Liver (tissue), 9 donors: ENCODE data around the gene ITGA2. TPM values are rescaled to one million over a fixed set of nuclear protein-coding genes. Genes with fewer than 3 reads are reported as not detected.

Source experiments
- DNase-seq: peaks from one replicate; pipeline ENCODE4 v3.0.0-alpha.2; 2017; ENCODE audit warnings: low spot score
- H3K27ac ChIP-seq, 2 donors: one replicate each; pipeline ENCODE4 v1.7.0; 2013; ENCODE audit warnings: inconsistent platforms in 2 of 2, low read length in 2 of 2, control low read depth in 1 of 2, low read depth in 1 of 2, mild to moderate bottlenecking in 1 of 2
- H3K27me3 ChIP-seq, 4 donors: one replicate each; pipeline versions ENCODE4 v1.6.1 to v1.7.0; 2013; ENCODE audit warnings: low read length in 3 of 4, inconsistent platforms in 1 of 4, mild to moderate bottlenecking in 1 of 4, moderate library complexity in 1 of 4; ENCODE audit not compliant: control insufficient read depth in 4 of 4, insufficient read depth in 4 of 4
- H3K36me3 ChIP-seq, 4 donors: one replicate each; pipeline versions ENCODE4 v1.6.1 to v1.7.0; 2013; ENCODE audit warnings: low read length in 3 of 4, mild to moderate bottlenecking in 3 of 4, low read depth in 1 of 4, moderate library complexity in 1 of 4; ENCODE audit not compliant: control insufficient read depth in 4 of 4, insufficient read depth in 3 of 4
- H3K4me1 ChIP-seq, 4 donors: one replicate each; pipeline versions ENCODE4 v1.6.1 to v1.7.0; 2013; ENCODE audit warnings: low read length in 3 of 4, mild to moderate bottlenecking in 3 of 4, moderate library complexity in 1 of 4; ENCODE audit not compliant: control insufficient read depth in 4 of 4, insufficient read depth in 4 of 4
- H3K4me3 ChIP-seq, 3 donors: one replicate each; pipeline versions ENCODE4 v1.6.1 to v1.7.0; 2013; ENCODE audit warnings: low read length in 3 of 3, control low read depth in 1 of 3, low read depth in 1 of 3, mild to moderate bottlenecking in 1 of 3
- H3K9ac ChIP-seq, 2 donors: one replicate each; pipeline ENCODE4 v1.7.0; 2013; ENCODE audit warnings: low read length in 2 of 2, mild to moderate bottlenecking in 2 of 2, moderate library complexity in 2 of 2, control low read depth in 1 of 2, low read depth in 1 of 2
- H3K9me3 ChIP-seq, 4 donors: one replicate each; pipeline versions ENCODE4 v1.6.1 to v1.7.0; 2013; ENCODE audit warnings: low read length in 3 of 4; ENCODE audit not compliant: control insufficient read depth in 4 of 4
- EGR1 ChIP-seq, 2 donors: IDR thresholded peaks; 2 replicates each; pipeline ENCODE4 v1.6.1; 2016 to 2018; ENCODE audit warnings: antibody characterized with exemption in 2 of 2, low read depth in 2 of 2
- FOXA1 ChIP-seq: IDR thresholded peaks from 2 replicates; pipeline ENCODE4 v1.6.1; 2016; ENCODE audit warnings: antibody characterized with exemption
- FOXA2 ChIP-seq: IDR thresholded peaks from 2 replicates; pipeline ENCODE4 v1.6.1; 2016; ENCODE audit warnings: antibody characterized with exemption
- GABPA ChIP-seq, 2 donors: IDR thresholded peaks in 1 of 2; conservative IDR thresholded peaks in 1 of 2; 2 replicates each; pipeline ENCODE4 v1.6.1; 2016; ENCODE audit warnings: antibody characterized with exemption in 2 of 2, mild to moderate bottlenecking in 1 of 2, moderate library complexity in 1 of 2
- HNF4A ChIP-seq, 2 donors: conservative IDR thresholded peaks; 2 replicates each; pipeline ENCODE4 v1.6.1; 2016; ENCODE audit warnings: antibody characterized with exemption in 2 of 2, mild to moderate bottlenecking in 2 of 2
- HNF4G ChIP-seq: IDR thresholded peaks from 2 replicates; pipeline ENCODE4 v1.6.1; 2016; ENCODE audit warnings: antibody characterized with exemption
- JUND ChIP-seq, 2 donors: IDR thresholded peaks; 2 replicates each; pipeline ENCODE4 v1.6.1; 2016; ENCODE audit warnings: antibody characterized with exemption in 2 of 2
- NR2F2 ChIP-seq: IDR thresholded peaks from 2 replicates; pipeline ENCODE4 v1.6.1; 2016; ENCODE audit warnings: antibody characterized with exemption
- RAD21 ChIP-seq, 2 donors: IDR thresholded peaks; 2 replicates each; pipeline ENCODE4 v1.6.1; 2016; ENCODE audit warnings: antibody characterized with exemption in 2 of 2, mild to moderate bottlenecking in 2 of 2
- RXRA ChIP-seq, 2 donors: IDR thresholded peaks; 2 replicates each; pipeline ENCODE4 v1.6.1; 2017 to 2018; ENCODE audit warnings: antibody characterized with exemption in 2 of 2, mild to moderate bottlenecking in 1 of 2
- SP1 ChIP-seq: IDR thresholded peaks from 2 replicates; pipeline ENCODE4 v1.6.1; 2018; ENCODE audit warnings: antibody characterized with exemption, mild to moderate bottlenecking
- TAF1 ChIP-seq: conservative IDR thresholded peaks from 2 replicates; pipeline ENCODE4 v1.6.1; 2016; ENCODE audit warnings: antibody characterized with exemption, mild to moderate bottlenecking
- YY1 ChIP-seq: IDR thresholded peaks from 2 replicates; pipeline ENCODE4 v1.6.1; 2016; ENCODE audit warnings: antibody characterized with exemption, mild to moderate bottlenecking
- WGBS: extraction: QIAGEN DNeasy Blood & Tissue Kit; methylation state at CpG from one replicate; pipeline ENCODE4 v1.1.7; 2013; 5-methylcytosine and 5-hydroxymethylcytosine counted together
- polyA plus RNA-seq, 2 donors: library from polyadenylated mRNA; stranded (reverse) in 1 of 2; unstranded in 1 of 2; fragments of 200-250 nt in 1 of 2; fragments of >200 nt in 1 of 2; fragmentation: Nextera tagmentation in 1 of 2; extraction: Ambion mirVana in 1 of 2; gene quantifications; one replicate each; pipeline versions ENCODE4 v1.2.1 to v1.2.3, GENCODE V29; 2013 to 2015
- total RNA-seq, 2 donors: library from RNA; depleted of rRNA; stranded (reverse); fragments of >200 nt; gene quantifications; one replicate each; pipeline ENCODE4 v1.2.3, GENCODE V29; 2014
- TF ChIP-seq, protein P1 (sequence below): IDR thresholded peaks from 2 replicates; pipeline ENCODE4 v1.6.1; 2016; ENCODE audit warnings: antibody characterized with exemption
- TF ChIP-seq, protein P2 (sequence below): IDR thresholded peaks from 2 replicates; pipeline ENCODE4 v1.6.1; 2016; ENCODE audit warnings: antibody characterized with exemption
- TF ChIP-seq, protein P3 (sequence below): IDR thresholded peaks from 2 replicates; pipeline ENCODE4 v1.6.1; 2016; ENCODE audit warnings: antibody characterized with exemption, mild to moderate bottlenecking
- TF ChIP-seq, protein P4 (sequence below): IDR thresholded peaks from 2 replicates; pipeline ENCODE4 v1.6.1; 2016; ENCODE audit warnings: antibody characterized with exemption
- TF ChIP-seq, protein P5 (sequence below): fragments of 150-350 bp; IDR thresholded peaks from 2 replicates; pipeline ENCODE4 v1.5.1; 2017; ENCODE audit warnings: improper control_type of control experiment, low read depth, low read length; ENCODE audit not compliant: missing input control
- donor health status: healthy.
- donor health status: healthy.
- donor health status: healthy.
- donor health status: healthy.
- donor health status: healthy.

Gene ITGA2
- total and polyA plus RNA-seq, 4 donors, result 0.12 to 0.61 (median 0.33) TPM

DNA sequence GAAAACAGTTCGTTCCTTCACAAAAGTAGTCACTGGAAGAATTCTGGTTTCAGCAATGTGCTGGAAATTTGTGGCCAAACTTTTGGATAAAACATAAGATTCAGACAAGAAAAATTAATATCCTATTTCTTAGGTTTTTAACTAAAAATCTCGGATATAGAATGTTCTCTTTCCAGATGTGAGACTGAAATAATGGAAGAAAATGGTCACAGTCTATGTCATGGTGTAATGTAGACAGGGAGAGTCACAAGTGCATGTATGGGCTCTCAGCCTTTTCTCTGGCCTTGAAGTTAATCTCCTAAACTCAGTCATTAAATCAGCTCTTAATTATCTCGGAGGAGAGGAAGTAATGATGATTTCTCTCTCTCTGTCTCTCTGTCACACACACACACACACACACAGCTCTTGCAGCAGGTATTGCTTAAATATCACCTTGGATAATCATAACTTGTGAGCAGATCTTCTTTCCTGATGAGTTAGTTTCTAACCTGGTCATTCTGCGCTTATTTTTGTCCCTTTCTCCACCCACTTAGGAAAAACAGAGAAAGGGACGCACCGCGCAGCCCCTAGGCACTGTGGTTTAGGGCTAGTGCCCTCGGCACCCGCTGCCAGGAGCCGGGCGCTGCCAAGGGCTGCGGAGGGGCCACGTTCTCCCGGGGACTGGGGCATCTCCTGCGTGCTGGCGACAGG is 672 bp upstream of the ITGA2 start:
- TF ChIP-seq RXRA (IDR thresholded peaks at IDR 0.05) (no peak), SP1 (no peak), JUND (IDR thresholded peaks at IDR 0.05) (no peak), GABPA (IDR thresholded peaks at IDR 0.05 in 1 of 2, conservative IDR thresholded peaks at IDR 0.05 in 1 of 2) (no peak), TAF1 (no peak), FOXA2 (no peak), YY1 (no peak), HNF4G (no peak), HNF4A (conservative IDR thresholded peaks at IDR 0.05) (no peak), RAD21 (IDR thresholded peaks at IDR 0.05) (no peak), EGR1 (IDR thresholded peaks at IDR 0.05; ENCODE audit: low read depth in 2 of 2) (no peak), FOXA1 (no peak), NR2F2 (no peak)
- TF ChIP-seq, protein P1, sequence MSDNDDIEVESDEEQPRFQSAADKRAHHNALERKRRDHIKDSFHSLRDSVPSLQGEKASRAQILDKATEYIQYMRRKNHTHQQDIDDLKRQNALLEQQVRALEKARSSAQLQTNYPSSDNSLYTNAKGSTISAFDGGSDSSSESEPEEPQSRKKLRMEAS, result no peak
- TF ChIP-seq, protein P2, sequence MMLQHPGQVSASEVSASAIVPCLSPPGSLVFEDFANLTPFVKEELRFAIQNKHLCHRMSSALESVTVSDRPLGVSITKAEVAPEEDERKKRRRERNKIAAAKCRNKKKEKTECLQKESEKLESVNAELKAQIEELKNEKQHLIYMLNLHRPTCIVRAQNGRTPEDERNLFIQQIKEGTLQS, result no peak
- TF ChIP-seq, protein P3, sequence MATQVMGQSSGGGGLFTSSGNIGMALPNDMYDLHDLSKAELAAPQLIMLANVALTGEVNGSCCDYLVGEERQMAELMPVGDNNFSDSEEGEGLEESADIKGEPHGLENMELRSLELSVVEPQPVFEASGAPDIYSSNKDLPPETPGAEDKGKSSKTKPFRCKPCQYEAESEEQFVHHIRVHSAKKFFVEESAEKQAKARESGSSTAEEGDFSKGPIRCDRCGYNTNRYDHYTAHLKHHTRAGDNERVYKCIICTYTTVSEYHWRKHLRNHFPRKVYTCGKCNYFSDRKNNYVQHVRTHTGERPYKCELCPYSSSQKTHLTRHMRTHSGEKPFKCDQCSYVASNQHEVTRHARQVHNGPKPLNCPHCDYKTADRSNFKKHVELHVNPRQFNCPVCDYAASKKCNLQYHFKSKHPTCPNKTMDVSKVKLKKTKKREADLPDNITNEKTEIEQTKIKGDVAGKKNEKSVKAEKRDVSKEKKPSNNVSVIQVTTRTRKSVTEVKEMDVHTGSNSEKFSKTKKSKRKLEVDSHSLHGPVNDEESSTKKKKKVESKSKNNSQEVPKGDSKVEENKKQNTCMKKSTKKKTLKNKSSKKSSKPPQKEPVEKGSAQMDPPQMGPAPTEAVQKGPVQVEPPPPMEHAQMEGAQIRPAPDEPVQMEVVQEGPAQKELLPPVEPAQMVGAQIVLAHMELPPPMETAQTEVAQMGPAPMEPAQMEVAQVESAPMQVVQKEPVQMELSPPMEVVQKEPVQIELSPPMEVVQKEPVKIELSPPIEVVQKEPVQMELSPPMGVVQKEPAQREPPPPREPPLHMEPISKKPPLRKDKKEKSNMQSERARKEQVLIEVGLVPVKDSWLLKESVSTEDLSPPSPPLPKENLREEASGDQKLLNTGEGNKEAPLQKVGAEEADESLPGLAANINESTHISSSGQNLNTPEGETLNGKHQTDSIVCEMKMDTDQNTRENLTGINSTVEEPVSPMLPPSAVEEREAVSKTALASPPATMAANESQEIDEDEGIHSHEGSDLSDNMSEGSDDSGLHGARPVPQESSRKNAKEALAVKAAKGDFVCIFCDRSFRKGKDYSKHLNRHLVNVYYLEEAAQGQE, result no peak
- TF ChIP-seq, protein P4, sequence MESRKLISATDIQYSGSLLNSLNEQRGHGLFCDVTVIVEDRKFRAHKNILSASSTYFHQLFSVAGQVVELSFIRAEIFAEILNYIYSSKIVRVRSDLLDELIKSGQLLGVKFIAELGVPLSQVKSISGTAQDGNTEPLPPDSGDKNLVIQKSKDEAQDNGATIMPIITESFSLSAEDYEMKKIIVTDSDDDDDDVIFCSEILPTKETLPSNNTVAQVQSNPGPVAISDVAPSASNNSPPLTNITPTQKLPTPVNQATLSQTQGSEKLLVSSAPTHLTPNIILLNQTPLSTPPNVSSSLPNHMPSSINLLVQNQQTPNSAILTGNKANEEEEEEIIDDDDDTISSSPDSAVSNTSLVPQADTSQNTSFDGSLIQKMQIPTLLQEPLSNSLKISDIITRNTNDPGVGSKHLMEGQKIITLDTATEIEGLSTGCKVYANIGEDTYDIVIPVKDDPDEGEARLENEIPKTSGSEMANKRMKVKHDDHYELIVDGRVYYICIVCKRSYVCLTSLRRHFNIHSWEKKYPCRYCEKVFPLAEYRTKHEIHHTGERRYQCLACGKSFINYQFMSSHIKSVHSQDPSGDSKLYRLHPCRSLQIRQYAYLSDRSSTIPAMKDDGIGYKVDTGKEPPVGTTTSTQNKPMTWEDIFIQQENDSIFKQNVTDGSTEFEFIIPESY, result no peak
- TF ChIP-seq, protein P5, sequence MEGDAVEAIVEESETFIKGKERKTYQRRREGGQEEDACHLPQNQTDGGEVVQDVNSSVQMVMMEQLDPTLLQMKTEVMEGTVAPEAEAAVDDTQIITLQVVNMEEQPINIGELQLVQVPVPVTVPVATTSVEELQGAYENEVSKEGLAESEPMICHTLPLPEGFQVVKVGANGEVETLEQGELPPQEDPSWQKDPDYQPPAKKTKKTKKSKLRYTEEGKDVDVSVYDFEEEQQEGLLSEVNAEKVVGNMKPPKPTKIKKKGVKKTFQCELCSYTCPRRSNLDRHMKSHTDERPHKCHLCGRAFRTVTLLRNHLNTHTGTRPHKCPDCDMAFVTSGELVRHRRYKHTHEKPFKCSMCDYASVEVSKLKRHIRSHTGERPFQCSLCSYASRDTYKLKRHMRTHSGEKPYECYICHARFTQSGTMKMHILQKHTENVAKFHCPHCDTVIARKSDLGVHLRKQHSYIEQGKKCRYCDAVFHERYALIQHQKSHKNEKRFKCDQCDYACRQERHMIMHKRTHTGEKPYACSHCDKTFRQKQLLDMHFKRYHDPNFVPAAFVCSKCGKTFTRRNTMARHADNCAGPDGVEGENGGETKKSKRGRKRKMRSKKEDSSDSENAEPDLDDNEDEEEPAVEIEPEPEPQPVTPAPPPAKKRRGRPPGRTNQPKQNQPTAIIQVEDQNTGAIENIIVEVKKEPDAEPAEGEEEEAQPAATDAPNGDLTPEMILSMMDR, result no peak
- Histone ChIP-seq H3K9me3 (no peaks in the 10 kb centered on the region), H3K4me3 (peak overlapping the region in 2 of 3 donors; percentile 48 to 67), H3K36me3 (no peaks in the 10 kb centered on the region), H3K9ac (no peak overlapping the region), H3K27ac (no peak overlapping the region), H3K4me1 (peaks cover 0 to 16% (median 9%) of the 10 kb centered on the region in 4 donors), H3K27me3 (peaks cover 0 to 4% (median 0%) of the 10 kb centered on the region in 4 donors)
- DNase-seq, result no peak
- WGBS, result 13% methylated on average over 16 of the region's 16 CpGs
